ENCODE measurements around the gene ILRUN. TPM values are rescaled to one million over a fixed set of nuclear protein-coding genes. Genes with fewer than 3 reads are reported as not detected.
A peak's percentile ranks its signal among the peaks of the same experiment; 100 is the strongest.

The ILRUN gene
- total and polyA plus RNA-seq, 9 of the 15 experiments (the other 6 are each of a cell fraction or from before 2014, with no cell fraction given), result 24.9 to 78.9 (median 53.4) TPM

DNA sequence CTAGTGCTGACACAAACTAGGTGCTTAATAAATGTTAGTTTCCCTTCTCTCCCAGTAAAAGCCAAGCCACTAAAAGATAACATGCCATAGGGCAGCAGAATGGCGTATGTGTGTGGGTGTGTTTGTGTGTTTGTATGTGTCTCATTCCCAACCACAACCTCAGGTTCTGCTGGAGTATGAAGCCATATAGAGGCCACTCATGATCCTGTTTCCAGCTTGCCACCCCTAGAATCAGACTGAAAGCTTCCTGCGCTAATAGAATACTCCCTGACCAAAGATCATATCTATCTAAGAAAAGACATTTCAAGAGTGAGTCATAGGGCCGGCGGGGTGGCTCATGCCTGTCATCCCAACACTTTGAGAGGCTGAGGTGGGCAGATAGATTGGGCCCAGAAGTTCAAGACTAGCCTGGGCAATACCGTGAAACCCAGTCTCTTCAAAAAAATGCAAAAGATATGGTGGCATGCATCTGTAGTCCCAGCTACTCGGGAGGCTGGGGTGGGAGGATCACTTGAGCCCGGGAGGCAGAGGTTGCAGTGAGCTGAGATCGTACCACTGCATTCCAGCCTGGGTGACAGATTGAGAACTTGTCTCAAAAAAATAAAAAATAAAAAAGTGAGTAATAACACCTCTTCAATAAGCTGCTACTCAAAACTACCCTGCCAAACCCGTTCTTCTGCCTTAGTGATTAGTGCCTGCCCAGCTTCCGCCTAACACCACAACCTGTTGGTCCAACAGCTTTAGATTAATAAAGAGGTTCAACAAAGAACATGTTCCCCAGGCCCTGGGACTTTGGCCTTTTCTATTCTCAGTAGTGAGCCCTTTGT is 48.9 kb upstream of the ILRUN start (continued):
- TF ChIP-seq, protein P1, sequence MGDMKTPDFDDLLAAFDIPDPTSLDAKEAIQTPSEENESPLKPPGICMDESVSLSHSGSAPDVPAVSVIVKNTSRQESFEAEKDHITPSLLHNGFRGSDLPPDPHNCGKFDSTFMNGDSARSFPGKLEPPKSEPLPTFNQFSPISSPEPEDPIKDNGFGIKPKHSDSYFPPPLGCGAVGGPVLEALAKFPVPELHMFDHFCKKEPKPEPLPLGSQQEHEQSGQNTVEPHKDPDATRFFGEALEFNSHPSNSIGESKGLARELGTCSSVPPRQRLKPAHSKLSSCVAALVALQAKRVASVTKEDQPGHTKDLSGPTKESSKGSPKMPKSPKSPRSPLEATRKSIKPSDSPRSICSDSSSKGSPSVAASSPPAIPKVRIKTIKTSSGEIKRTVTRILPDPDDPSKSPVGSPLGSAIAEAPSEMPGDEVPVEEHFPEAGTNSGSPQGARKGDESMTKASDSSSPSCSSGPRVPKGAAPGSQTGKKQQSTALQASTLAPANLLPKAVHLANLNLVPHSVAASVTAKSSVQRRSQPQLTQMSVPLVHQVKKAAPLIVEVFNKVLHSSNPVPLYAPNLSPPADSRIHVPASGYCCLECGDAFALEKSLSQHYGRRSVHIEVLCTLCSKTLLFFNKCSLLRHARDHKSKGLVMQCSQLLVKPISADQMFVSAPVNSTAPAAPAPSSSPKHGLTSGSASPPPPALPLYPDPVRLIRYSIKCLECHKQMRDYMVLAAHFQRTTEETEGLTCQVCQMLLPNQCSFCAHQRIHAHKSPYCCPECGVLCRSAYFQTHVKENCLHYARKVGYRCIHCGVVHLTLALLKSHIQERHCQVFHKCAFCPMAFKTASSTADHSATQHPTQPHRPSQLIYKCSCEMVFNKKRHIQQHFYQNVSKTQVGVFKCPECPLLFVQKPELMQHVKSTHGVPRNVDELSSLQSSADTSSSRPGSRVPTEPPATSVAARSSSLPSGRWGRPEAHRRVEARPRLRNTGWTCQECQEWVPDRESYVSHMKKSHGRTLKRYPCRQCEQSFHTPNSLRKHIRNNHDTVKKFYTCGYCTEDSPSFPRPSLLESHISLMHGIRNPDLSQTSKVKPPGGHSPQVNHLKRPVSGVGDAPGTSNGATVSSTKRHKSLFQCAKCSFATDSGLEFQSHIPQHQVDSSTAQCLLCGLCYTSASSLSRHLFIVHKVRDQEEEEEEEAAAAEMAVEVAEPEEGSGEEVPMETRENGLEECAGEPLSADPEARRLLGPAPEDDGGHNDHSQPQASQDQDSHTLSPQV (IDR thresholded peaks at IDR 0.05), result 0 out of 2 replicates have a peak, but pooled peaks have one; percentile 27
- peak; percentile 80; the same call in 1 of the 2 replicates for TF ChIP-seq MTA3 (IDR thresholded peaks at IDR 0.05; ENCODE audit: borderline replicate concordance)
- 0 out of 2 replicates have a peak, but pooled peaks have one; percentile 43 for TF ChIP-seq RNF2 (IDR thresholded peaks at IDR 0.05)
- peak; percentile 20; the same call in 1 of the 2 replicates for TF ChIP-seq CREM (IDR thresholded peaks at IDR 0.05; ENCODE audit: low read depth)
- TF ChIP-seq, protein P2, sequence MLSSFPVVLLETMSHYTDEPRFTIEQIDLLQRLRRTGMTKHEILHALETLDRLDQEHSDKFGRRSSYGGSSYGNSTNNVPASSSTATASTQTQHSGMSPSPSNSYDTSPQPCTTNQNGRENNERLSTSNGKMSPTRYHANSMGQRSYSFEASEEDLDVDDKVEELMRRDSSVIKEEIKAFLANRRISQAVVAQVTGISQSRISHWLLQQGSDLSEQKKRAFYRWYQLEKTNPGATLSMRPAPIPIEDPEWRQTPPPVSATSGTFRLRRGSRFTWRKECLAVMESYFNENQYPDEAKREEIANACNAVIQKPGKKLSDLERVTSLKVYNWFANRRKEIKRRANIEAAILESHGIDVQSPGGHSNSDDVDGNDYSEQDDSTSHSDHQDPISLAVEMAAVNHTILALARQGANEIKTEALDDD (IDR thresholded peaks at IDR 0.05), result peak; percentile 45; the same call in 1 of the 2 replicates
- TF ChIP-seq ZNF232 (CRISPR knock-in tag; IDR thresholded peaks at IDR 0.05), result no peak
- peak; percentile 99 for TF ChIP-seq JUND (IDR thresholded peaks at IDR 0.05; ENCODE audit: borderline replicate concordance, low read depth, low read length)
- TF ChIP-seq JUND (tag; IDR thresholded peaks at IDR 0.05; ENCODE audit: borderline replicate concordance, low read depth, low read length), result peak; percentile 95; the same call in 2 of the 3 replicates
- peak; percentile 11; the same call in 1 of the 2 replicates for TF ChIP-seq MYNN (IDR thresholded peaks at IDR 0.05)
- no peak for TF ChIP-seq MYNN (CRISPR knock-in tag; IDR thresholded peaks at IDR 0.05)
- no peak for TF ChIP-seq ZNF175 (CRISPR knock-in tag; IDR thresholded peaks at IDR 0.05; ENCODE audit: low read depth)
- TF ChIP-seq ARID2 (IDR thresholded peaks at IDR 0.05), result no peak
- TF ChIP-seq, protein P3, sequence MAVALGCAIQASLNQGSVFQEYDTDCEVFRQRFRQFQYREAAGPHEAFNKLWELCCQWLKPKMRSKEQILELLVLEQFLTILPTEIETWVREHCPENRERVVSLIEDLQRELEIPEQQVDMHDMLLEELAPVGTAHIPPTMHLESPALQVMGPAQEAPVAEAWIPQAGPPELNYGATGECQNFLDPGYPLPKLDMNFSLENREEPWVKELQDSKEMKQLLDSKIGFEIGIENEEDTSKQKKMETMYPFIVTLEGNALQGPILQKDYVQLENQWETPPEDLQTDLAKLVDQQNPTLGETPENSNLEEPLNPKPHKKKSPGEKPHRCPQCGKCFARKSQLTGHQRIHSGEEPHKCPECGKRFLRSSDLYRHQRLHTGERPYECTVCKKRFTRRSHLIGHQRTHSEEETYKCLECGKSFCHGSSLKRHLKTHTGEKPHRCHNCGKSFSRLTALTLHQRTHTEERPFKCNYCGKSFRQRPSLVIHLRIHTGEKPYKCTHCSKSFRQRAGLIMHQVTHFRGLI (CRISPR knock-in tag; IDR thresholded peaks at IDR 0.05), result no peak
- TF ChIP-seq ZC3H11A (IDR thresholded peaks at IDR 0.05; ENCODE audit: low read depth, low read length), result no peak
- TF ChIP-seq, protein P4, sequence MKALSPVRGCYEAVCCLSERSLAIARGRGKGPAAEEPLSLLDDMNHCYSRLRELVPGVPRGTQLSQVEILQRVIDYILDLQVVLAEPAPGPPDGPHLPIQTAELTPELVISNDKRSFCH (CRISPR knock-in tag; IDR thresholded peaks at IDR 0.05), result no peak
- TF ChIP-seq, protein P4 (tag; IDR thresholded peaks at IDR 0.05), result 0 out of 2 replicates have a peak, but pooled peaks have one; percentile 47
- TF ChIP-seq TRIM24 (IDR thresholded peaks at IDR 0.05), result peak in 1 of 2 experiments; percentile 36; a peak in 1 of 4 replicates
- TF ChIP-seq TAL1 (IDR thresholded peaks at IDR 0.05), result 0 out of 2 replicates have a peak, but pooled peaks have one; percentile 2
- no peak for TF ChIP-seq TCF7L2 (IDR thresholded peaks at IDR 0.05; ENCODE audit: low read depth, low read length)
- 0 out of 4 replicates have a peak, but pooled peaks of 1 of the 2 experiments have one; percentile 21 for TF ChIP-seq ARNT (IDR thresholded peaks at IDR 0.05)
- 0 out of 2 replicates have a peak, but pooled peaks have one; percentile 20 for TF ChIP-seq PML (IDR thresholded peaks at IDR 0.05; ENCODE audit: low read length)
- no peak for TF ChIP-seq CHD4 (IDR thresholded peaks at IDR 0.05; ENCODE audit: insufficient read depth, insufficient replicate concordance, low read depth, low read length, poor library complexity, severe bottlenecking)

Data from K562 (cell line).